Prostate gland (tissue), 2 donors: ENCODE measurements around the gene DCPS.

Experiments used
- POLR2A ChIP-seq: fragments of 450-650 bp; IDR thresholded peaks from one replicate; pipeline ENCODE4 v1.6.1; 2016; ENCODE audit warnings: antibody characterized with exemption, mild to moderate bottlenecking
- POLR2AphosphoS5 ChIP-seq: sonication (generic); formaldehyde crosslinking; IDR thresholded peaks from one replicate; pipeline ENCODE4 v1.6.1; 2017; ENCODE audit warnings: antibody characterized with exemption
- TF ChIP-seq, protein P1 (sequence below), 4 experiments: fragments of 200-600 bp in 2 of 4; fragments of 450-650 bp in 2 of 4; sonication (generic) in 2 of 4; IDR thresholded peaks; 1 replicate in 3 of 4; 2 replicates in 1 of 4; pipeline ENCODE4 v1.5.1; 2016 to 2019; ENCODE audit warnings: antibody characterized with exemption in 4 of 4, mild to moderate bottlenecking in 2 of 4, moderate library complexity in 2 of 4

DNA sequence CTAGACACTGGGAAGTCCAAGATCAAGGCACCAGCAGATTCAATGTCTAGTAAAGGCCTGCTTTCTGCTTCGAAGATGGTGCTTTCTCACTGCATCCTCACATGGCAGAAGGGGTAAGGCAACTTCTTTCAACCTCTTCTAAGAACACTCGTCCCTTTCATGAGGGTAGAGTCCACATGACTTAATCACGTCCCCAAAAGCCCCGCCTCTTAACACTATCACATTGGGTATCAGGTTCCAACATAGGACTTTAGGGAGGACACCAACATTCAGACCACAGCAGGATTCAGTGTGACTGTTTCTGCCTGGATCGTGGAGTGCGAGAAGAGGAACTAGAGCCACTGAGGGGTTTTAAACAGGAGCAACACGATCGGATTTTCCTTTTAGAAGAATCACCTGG lies 24.7 kb upstream of the DCPS start:
- TF ChIP-seq, protein P1, sequence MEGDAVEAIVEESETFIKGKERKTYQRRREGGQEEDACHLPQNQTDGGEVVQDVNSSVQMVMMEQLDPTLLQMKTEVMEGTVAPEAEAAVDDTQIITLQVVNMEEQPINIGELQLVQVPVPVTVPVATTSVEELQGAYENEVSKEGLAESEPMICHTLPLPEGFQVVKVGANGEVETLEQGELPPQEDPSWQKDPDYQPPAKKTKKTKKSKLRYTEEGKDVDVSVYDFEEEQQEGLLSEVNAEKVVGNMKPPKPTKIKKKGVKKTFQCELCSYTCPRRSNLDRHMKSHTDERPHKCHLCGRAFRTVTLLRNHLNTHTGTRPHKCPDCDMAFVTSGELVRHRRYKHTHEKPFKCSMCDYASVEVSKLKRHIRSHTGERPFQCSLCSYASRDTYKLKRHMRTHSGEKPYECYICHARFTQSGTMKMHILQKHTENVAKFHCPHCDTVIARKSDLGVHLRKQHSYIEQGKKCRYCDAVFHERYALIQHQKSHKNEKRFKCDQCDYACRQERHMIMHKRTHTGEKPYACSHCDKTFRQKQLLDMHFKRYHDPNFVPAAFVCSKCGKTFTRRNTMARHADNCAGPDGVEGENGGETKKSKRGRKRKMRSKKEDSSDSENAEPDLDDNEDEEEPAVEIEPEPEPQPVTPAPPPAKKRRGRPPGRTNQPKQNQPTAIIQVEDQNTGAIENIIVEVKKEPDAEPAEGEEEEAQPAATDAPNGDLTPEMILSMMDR (IDR thresholded peaks at IDR 0.05), result no peak
- TF ChIP-seq POLR2A (no peak), POLR2AphosphoS5 (no peak)
